Measurements from ENCODE around the gene PAEP.
"Not testable (repeated sequence)": the region's sequence is repeated elsewhere in the genome, so short reads cannot be mapped to it uniquely, and the experiment has no call there.

Gene PAEP

GRCh38 chr9:135530146-135530545, 31.4 kb upstream of the PAEP start:
- Histone ChIP-seq H3K27me3 (ENCODE audit: control insufficient read depth, insufficient read depth, low read length) (no peaks in the 10 kb centered on the region), H3K9me3 (ENCODE audit: control insufficient read depth, low read length) (no peaks in the 10 kb centered on the region), H3K4me1 (ENCODE audit: control insufficient read depth, insufficient read depth, low read length) (no peaks in the 10 kb centered on the region), H3K4me3 (ENCODE audit: low read length) (no peak overlapping the region), H3K9ac (ENCODE audit: low read length) (no peak overlapping the region), H3K36me3 (ENCODE audit: control insufficient read depth, insufficient read depth, low read length) (no peaks in the 10 kb centered on the region)

- Histone ChIP-seq H3K4me1 (ENCODE audit: control insufficient read depth, insufficient read depth, low read length) (no peaks in the 10 kb centered on the region), H3K9me3 (ENCODE audit: control insufficient read depth, low read length) (no peaks in the 10 kb centered on the region), H3K36me3 (ENCODE audit: control insufficient read depth, insufficient read depth, low read length) (no peaks in the 10 kb centered on the region), H3K9ac (ENCODE audit: low read length) (no peak overlapping the region), H3K4me3 (ENCODE audit: low read length) (no peak overlapping the region), H3K27me3 (ENCODE audit: control insufficient read depth, insufficient read depth, low read length) (no peaks in the 10 kb centered on the region)
Measured at GRCh38 chr9:135531096-135531495, 30.5 kb upstream of the PAEP start.

GRCh38 chr9:135533113-135533512, 28.4 kb upstream of the PAEP start:
- no peak overlapping the region for H3K4me3 ChIP-seq (ENCODE audit: low read length)
- H3K4me1 ChIP-seq (ENCODE audit: control insufficient read depth, insufficient read depth, low read length) = no peaks in the 10 kb centered on the region
- no peaks in the 10 kb centered on the region for H3K9me3 ChIP-seq (ENCODE audit: control insufficient read depth, low read length)
- H3K27me3 ChIP-seq (ENCODE audit: control insufficient read depth, insufficient read depth, low read length) = no peaks in the 10 kb centered on the region
- H3K36me3 ChIP-seq (ENCODE audit: control insufficient read depth, insufficient read depth, low read length) = no peaks in the 10 kb centered on the region
- H3K9ac ChIP-seq (ENCODE audit: low read length) = no peak overlapping the region

GRCh38 chr9:135533674-135534073, 27.9 kb upstream of the PAEP start:
- Histone ChIP-seq H3K4me1 (ENCODE audit: control insufficient read depth, insufficient read depth, low read length) (no peaks in the 10 kb centered on the region), H3K27me3 (ENCODE audit: control insufficient read depth, insufficient read depth, low read length) (no peaks in the 10 kb centered on the region), H3K9ac (ENCODE audit: low read length) (no peak overlapping the region), H3K36me3 (ENCODE audit: control insufficient read depth, insufficient read depth, low read length) (no peaks in the 10 kb centered on the region), H3K9me3 (ENCODE audit: control insufficient read depth, low read length) (no peaks in the 10 kb centered on the region), H3K4me3 (ENCODE audit: low read length) (no peak overlapping the region)

- not testable (repeated sequence) for H3K9ac ChIP-seq (ENCODE audit: low read length); H3K9me3 ChIP-seq (ENCODE audit: control insufficient read depth, low read length); H3K36me3 ChIP-seq (ENCODE audit: control insufficient read depth, insufficient read depth, low read length); H3K4me3 ChIP-seq (ENCODE audit: low read length); H3K27me3 ChIP-seq (ENCODE audit: control insufficient read depth, insufficient read depth, low read length); H3K4me1 ChIP-seq (ENCODE audit: control insufficient read depth, insufficient read depth, low read length)
Measured at GRCh38 chr9:135534192-135534711, 27.3 kb upstream of the PAEP start.

GRCh38 chr9:135534826-135535225, 26.7 kb upstream of the PAEP start:
- not testable (repeated sequence) for H3K36me3 ChIP-seq (ENCODE audit: control insufficient read depth, insufficient read depth, low read length); H3K4me3 ChIP-seq (ENCODE audit: low read length); H3K9me3 ChIP-seq (ENCODE audit: control insufficient read depth, low read length); H3K4me1 ChIP-seq (ENCODE audit: control insufficient read depth, insufficient read depth, low read length); H3K9ac ChIP-seq (ENCODE audit: low read length); H3K27me3 ChIP-seq (ENCODE audit: control insufficient read depth, insufficient read depth, low read length)

GRCh38 chr9:135535631-135536030, 25.9 kb upstream of the PAEP start:
- not testable (repeated sequence) for H3K9ac ChIP-seq (ENCODE audit: low read length); H3K36me3 ChIP-seq (ENCODE audit: control insufficient read depth, insufficient read depth, low read length); H3K27me3 ChIP-seq (ENCODE audit: control insufficient read depth, insufficient read depth, low read length); H3K4me3 ChIP-seq (ENCODE audit: low read length); H3K4me1 ChIP-seq (ENCODE audit: control insufficient read depth, insufficient read depth, low read length); H3K9me3 ChIP-seq (ENCODE audit: control insufficient read depth, low read length)

GRCh38 chr9:135536216-135536615, 25.3 kb upstream of the PAEP start:
- Histone ChIP-seq H3K9me3 (ENCODE audit: control insufficient read depth, low read length) (no peaks in the 10 kb centered on the region), H3K9ac (ENCODE audit: low read length) (no peak overlapping the region), H3K4me1 (ENCODE audit: control insufficient read depth, insufficient read depth, low read length) (no peaks in the 10 kb centered on the region), H3K4me3 (ENCODE audit: low read length) (no peak overlapping the region), H3K27me3 (ENCODE audit: control insufficient read depth, insufficient read depth, low read length) (no peaks in the 10 kb centered on the region), H3K36me3 (ENCODE audit: control insufficient read depth, insufficient read depth, low read length) (no peaks in the 10 kb centered on the region)

- not testable (repeated sequence) for H3K9ac ChIP-seq (ENCODE audit: low read length); H3K36me3 ChIP-seq (ENCODE audit: control insufficient read depth, insufficient read depth, low read length); H3K27me3 ChIP-seq (ENCODE audit: control insufficient read depth, insufficient read depth, low read length); H3K4me1 ChIP-seq (ENCODE audit: control insufficient read depth, insufficient read depth, low read length); H3K4me3 ChIP-seq (ENCODE audit: low read length); H3K9me3 ChIP-seq (ENCODE audit: control insufficient read depth, low read length)
Measured at GRCh38 chr9:135543262-135543894, 18.2 kb upstream of the PAEP start.

GRCh38 chr9:135544981-135545635, 16.4 kb upstream of the PAEP start:
- H3K9ac ChIP-seq (ENCODE audit: low read length) = no peak overlapping the region
- H3K27me3 ChIP-seq (ENCODE audit: control insufficient read depth, insufficient read depth, low read length) = no peaks in the 10 kb centered on the region
- H3K9me3 ChIP-seq (ENCODE audit: control insufficient read depth, low read length) = no peaks in the 10 kb centered on the region
- no peaks in the 10 kb centered on the region for H3K36me3 ChIP-seq (ENCODE audit: control insufficient read depth, insufficient read depth, low read length)
- no peaks in the 10 kb centered on the region for H3K4me1 ChIP-seq (ENCODE audit: control insufficient read depth, insufficient read depth, low read length)
- no peak overlapping the region for H3K4me3 ChIP-seq (ENCODE audit: low read length)

- H3K27me3 ChIP-seq (ENCODE audit: control insufficient read depth, insufficient read depth, low read length) = not testable (repeated sequence)
Measured at GRCh38 chr9:135545646-135546176, 15.8 kb upstream of the PAEP start, which contains the start of gene OBP2A. Gene OBP2A, plus strand, starts transcription at chr9:135546126. Its CDS starts 55 bp downstream, at chr9:135546181.

GRCh38 chr9:135546792-135547617, 14.6 kb upstream of the PAEP start:
- not testable (repeated sequence) for H3K9me3 ChIP-seq (ENCODE audit: control insufficient read depth, low read length); H3K4me1 ChIP-seq (ENCODE audit: control insufficient read depth, insufficient read depth, low read length); H3K9ac ChIP-seq (ENCODE audit: low read length); H3K27me3 ChIP-seq (ENCODE audit: control insufficient read depth, insufficient read depth, low read length); H3K36me3 ChIP-seq (ENCODE audit: control insufficient read depth, insufficient read depth, low read length); H3K4me3 ChIP-seq (ENCODE audit: low read length)

More at GRCh38 chr9:135545646-135546176, 15.8 kb upstream of the PAEP start, which contains the start of gene OBP2A:
- not testable (repeated sequence) for H3K4me3 ChIP-seq (ENCODE audit: low read length); H3K36me3 ChIP-seq (ENCODE audit: control insufficient read depth, insufficient read depth, low read length); H3K9ac ChIP-seq (ENCODE audit: low read length); H3K9me3 ChIP-seq (ENCODE audit: control insufficient read depth, low read length); H3K4me1 ChIP-seq (ENCODE audit: control insufficient read depth, insufficient read depth, low read length)
